ENCODE results near the gene EHD3.

- TF ChIP-seq, protein P1, sequence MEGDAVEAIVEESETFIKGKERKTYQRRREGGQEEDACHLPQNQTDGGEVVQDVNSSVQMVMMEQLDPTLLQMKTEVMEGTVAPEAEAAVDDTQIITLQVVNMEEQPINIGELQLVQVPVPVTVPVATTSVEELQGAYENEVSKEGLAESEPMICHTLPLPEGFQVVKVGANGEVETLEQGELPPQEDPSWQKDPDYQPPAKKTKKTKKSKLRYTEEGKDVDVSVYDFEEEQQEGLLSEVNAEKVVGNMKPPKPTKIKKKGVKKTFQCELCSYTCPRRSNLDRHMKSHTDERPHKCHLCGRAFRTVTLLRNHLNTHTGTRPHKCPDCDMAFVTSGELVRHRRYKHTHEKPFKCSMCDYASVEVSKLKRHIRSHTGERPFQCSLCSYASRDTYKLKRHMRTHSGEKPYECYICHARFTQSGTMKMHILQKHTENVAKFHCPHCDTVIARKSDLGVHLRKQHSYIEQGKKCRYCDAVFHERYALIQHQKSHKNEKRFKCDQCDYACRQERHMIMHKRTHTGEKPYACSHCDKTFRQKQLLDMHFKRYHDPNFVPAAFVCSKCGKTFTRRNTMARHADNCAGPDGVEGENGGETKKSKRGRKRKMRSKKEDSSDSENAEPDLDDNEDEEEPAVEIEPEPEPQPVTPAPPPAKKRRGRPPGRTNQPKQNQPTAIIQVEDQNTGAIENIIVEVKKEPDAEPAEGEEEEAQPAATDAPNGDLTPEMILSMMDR (IDR thresholded peaks at IDR 0.05; ENCODE audit: low read depth, low read length, missing input control), result no peak
- no peak for TF ChIP-seq GABPA (IDR thresholded peaks at IDR 0.05 in 1 of 2, conservative IDR thresholded peaks at IDR 0.05 in 1 of 2)
- TF ChIP-seq HNF4G (IDR thresholded peaks at IDR 0.05), result no peak
- no peak for TF ChIP-seq RAD21 (IDR thresholded peaks at IDR 0.05)
- no peak for TF ChIP-seq TAF1 (conservative IDR thresholded peaks at IDR 0.05)
- TF ChIP-seq YY1 (IDR thresholded peaks at IDR 0.05), result no peak
- TF ChIP-seq, protein P2, sequence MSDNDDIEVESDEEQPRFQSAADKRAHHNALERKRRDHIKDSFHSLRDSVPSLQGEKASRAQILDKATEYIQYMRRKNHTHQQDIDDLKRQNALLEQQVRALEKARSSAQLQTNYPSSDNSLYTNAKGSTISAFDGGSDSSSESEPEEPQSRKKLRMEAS (IDR thresholded peaks at IDR 0.05), result no peak
- no peak for TF ChIP-seq RXRA (IDR thresholded peaks at IDR 0.05)
- no peak for TF ChIP-seq HNF4A (conservative IDR thresholded peaks at IDR 0.05)
- TF ChIP-seq, protein P3, sequence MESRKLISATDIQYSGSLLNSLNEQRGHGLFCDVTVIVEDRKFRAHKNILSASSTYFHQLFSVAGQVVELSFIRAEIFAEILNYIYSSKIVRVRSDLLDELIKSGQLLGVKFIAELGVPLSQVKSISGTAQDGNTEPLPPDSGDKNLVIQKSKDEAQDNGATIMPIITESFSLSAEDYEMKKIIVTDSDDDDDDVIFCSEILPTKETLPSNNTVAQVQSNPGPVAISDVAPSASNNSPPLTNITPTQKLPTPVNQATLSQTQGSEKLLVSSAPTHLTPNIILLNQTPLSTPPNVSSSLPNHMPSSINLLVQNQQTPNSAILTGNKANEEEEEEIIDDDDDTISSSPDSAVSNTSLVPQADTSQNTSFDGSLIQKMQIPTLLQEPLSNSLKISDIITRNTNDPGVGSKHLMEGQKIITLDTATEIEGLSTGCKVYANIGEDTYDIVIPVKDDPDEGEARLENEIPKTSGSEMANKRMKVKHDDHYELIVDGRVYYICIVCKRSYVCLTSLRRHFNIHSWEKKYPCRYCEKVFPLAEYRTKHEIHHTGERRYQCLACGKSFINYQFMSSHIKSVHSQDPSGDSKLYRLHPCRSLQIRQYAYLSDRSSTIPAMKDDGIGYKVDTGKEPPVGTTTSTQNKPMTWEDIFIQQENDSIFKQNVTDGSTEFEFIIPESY (IDR thresholded peaks at IDR 0.05), result no peak
- TF ChIP-seq FOXA1 (IDR thresholded peaks at IDR 0.05), result no peak
- no peak for TF ChIP-seq JUND (IDR thresholded peaks at IDR 0.05)
- TF ChIP-seq REST (IDR thresholded peaks at IDR 0.05), result no peak
These were observed 31.1 kb upstream of the EHD3 start for GRCh38 chr2:31202833-31203232.
